Right lobe of liver (tissue), 6 donors: Measurements from ENCODE around the gene LARP6. TPM values are rescaled to one million over a fixed set of nuclear protein-coding genes. Genes with fewer than 3 reads are reported as not detected.
"Not testable (repeated sequence)": the region's sequence is repeated elsewhere in the genome, so short reads cannot be mapped to it uniquely, and the experiment has no call there.

Experiments used
- ATAC-seq, 4 donors: fragments of 200-7000 bp; cut with Tn5 transposase; one replicate each; pipeline ENCODE4 v1.9.1; 2020; ENCODE audit warnings: mild to moderate bottlenecking in 4 of 4, moderate library complexity in 4 of 4
- DNase-seq, 3 donors: peaks; one replicate each; pipeline ENCODE4 v3.0.0-alpha.2; 2020
- H3K27ac ChIP-seq, 3 donors: fragments of 200-600 bp; one replicate each; pipeline ENCODE4 v1.8.0; 2022
- H3K27me3 ChIP-seq, 2 donors: fragments of 200-600 bp; one replicate each; pipeline ENCODE4 v1.8.0; 2022
- H3K36me3 ChIP-seq, 4 donors: fragments of 200-600 bp; sonication (generic) in 1 of 4; one replicate each; pipeline versions ENCODE4 v1.5.1 to v1.8.0; 2017 to 2022; ENCODE audit warnings: control low read depth in 1 of 4
- H3K4me1 ChIP-seq, 4 donors: fragments of 200-600 bp; sonication (generic) in 1 of 4; one replicate each; pipeline versions ENCODE4 v1.5.1 to v1.8.0; 2017 to 2022; ENCODE audit warnings: control low read depth in 1 of 4
- H3K4me3 ChIP-seq, 3 donors: fragments of 200-600 bp; one replicate each; pipeline ENCODE4 v1.8.0; 2022
- H3K9me3 ChIP-seq, 4 donors: fragments of 200-600 bp; sonication (generic) in 1 of 4; one replicate each; pipeline versions ENCODE4 v1.5.1 to v1.8.0; 2017 to 2022; ENCODE audit warnings: control low read depth in 1 of 4
- CTCF ChIP-seq, 4 donors: fragments of 200-600 bp in 3 of 4; fragments of 450-650 bp in 1 of 4; IDR thresholded peaks; one replicate each; pipeline versions ENCODE4 v1.5.1 to v1.8.0; 2016 to 2022; ENCODE audit warnings: antibody characterized with exemption in 4 of 4, mild to moderate bottlenecking in 2 of 4
- POLR2A ChIP-seq: fragments of 450-650 bp; IDR thresholded peaks from one replicate; pipeline ENCODE4 v1.6.1; 2017; ENCODE audit warnings: antibody characterized with exemption, mild to moderate bottlenecking
- WGBS: methylation state at CpG from one replicate; pipeline ENCODE4 v1.1.6; 2018; ENCODE audit warnings: low coverage, low lambda C conversion rate; ENCODE audit not compliant: insufficient coverage; ENCODE audit errors: missing lambda C conversion rate; 5-methylcytosine and 5-hydroxymethylcytosine counted together
- intact Hi-C, 2 donors: fragments of 100-400 bp; cut with DNase I; formaldehyde crosslinking; loops; one replicate each; pipeline versions ENCODE4 v1.11.2 to v1.14.1; 2022
- total RNA-seq, 6 experiments: library from RNA; depleted of rRNA in 2 of 6; stranded (reverse); fragments of >200 nt in 2 of 6; fragmentation: NEBNext Ultra II Directional in 3 of 6; extraction: Animal tissue kit (Norgen Biotek cat#: 25700) in 3 of 6; gene quantifications; one replicate each; pipeline versions ENCODE4 v1.1.0 to v1.2.4, GENCODE V29; 2016 to 2023
- donor health status: DM: no; HTN: yes; CAD: no.
- donor health status: DM: no; HTN: no; CAD: no.
- donor health status: DM: no; HTN: no; CAD: no.
- donor health status: DM: no; HTN: yes; CAD: no.
- donor health status: DM: no; HTN: yes; CAD: no.

The LARP6 gene
- total RNA-seq, 6 experiments from 2014 or later = 1.3 to 13.7 (median 4.1) TPM

DNA sequence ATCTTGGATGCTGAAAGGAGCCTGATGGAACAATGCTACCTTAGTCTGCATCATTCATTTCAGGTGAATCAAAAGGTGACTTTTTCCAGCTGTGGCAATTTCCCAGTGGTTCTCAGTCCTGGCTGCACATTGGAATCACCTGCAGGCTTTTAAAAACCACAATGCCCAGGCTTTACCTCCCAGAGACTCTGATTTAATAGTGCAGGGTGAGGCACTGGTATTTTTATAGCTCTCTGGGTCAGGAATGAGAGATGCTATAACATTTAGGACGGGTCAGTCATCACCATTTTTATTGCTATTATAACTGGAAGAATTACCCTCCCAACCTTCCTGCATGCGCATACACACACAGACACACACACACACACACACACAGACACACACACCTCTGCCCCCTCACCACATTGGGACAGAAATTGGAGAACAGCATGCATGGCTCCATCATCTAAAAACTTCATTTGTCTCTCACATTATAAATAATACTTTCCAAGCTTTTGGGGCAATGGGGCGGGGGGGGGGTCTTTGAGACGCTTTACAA, 41.1 kb downstream of the LARP6 start:
- Histone ChIP-seq H3K4me3 (no peak overlapping the region), H3K4me1 (peaks cover 0 to 6% (median 0%) of the 10 kb centered on the region in 4 donors), H3K27ac (no peak overlapping the region), H3K36me3 (no peaks in the 10 kb centered on the region), H3K9me3 (no peaks in the 10 kb centered on the region), H3K27me3 (no peaks in the 10 kb centered on the region)
- intact Hi-C loops = loop anchor here in 1 of 2 donors (10.0 kb wide), 1 partner anchor 128 kb away; no protein-coding TSS in a partner anchor
- no peak for TF ChIP-seq CTCF (IDR thresholded peaks at IDR 0.05)
- TF ChIP-seq POLR2A = no peak
- WGBS = 84% methylated on average over 4 of the region's 4 CpGs
- no peak for DNase-seq
- ATAC-seq = no peak

- H3K4me3 ChIP-seq = no peak overlapping the region
- intact Hi-C loops = loop anchor here in 1 of 2 donors (10.0 kb wide), 1 partner anchor 126 kb away; no protein-coding TSS in a partner anchor
- no peaks in the 10 kb centered on the region for H3K27me3 ChIP-seq
- no peaks in the 10 kb centered on the region for H3K36me3 ChIP-seq
- DNase-seq (no peak), ATAC-seq (no peak)
- no peaks in the 10 kb centered on the region for H3K9me3 ChIP-seq
- no peak overlapping the region for H3K27ac ChIP-seq
- H3K4me1 ChIP-seq = peaks cover 0 to 17% (median 0%) of the 10 kb centered on the region in 4 donors
- TF ChIP-seq POLR2A (no peak), CTCF (IDR thresholded peaks at IDR 0.05) (no peak)
- WGBS = 46% methylated on average over 7 of the region's 9 CpGs
Observed at GRCh38 chr15:70810916-70811578, 42.9 kb downstream of the LARP6 start.

DNA sequence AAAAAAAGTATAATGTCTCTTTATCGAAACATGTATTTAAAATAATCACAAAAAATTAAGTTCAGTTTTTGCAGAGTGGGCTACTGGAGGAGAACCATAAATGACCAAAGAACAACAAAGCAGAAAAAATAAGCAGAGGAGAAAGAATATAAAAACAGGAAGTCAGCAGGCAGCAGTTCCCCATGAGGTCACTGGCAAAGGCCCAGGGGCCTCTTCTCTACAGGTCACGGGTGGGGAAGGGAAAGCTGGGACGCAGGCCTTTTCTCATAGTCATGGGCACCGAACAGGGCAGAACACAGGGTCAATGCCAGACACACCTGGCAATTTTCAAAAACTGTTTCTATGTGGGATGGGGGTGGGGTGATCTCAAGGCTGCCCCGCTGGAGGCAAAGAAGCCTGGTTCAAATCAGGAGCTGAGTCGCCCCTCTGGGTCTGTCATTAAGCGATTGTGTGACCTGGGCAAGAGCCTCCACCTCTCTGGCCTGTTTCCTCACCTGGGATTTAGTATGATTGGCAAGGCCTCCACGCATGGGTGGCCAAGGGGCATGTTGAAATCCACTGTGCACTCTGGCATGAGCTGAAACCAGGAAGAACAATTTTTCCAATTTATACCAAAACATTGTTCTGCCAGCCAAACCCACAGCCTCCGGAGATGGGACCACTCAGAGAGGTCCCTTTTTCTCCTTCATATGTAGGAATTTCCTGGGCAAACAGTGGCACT, 46.8 kb downstream of the LARP6 start:
- intact Hi-C loops = loop anchor here in 1 of 2 donors (5.0 kb wide), 1 partner anchor 125 kb away; no protein-coding TSS in a partner anchor
- no peaks in the 10 kb centered on the region for H3K27me3 ChIP-seq
- peak; percentile 75 to 80 (median 80) for DNase-seq
- peak; percentile 84 to 91 (median 86) for ATAC-seq
- 25% methylated on average over 7 of the region's 9 CpGs for WGBS
- peak overlapping the region; percentile 35 to 61 (median 52) for H3K27ac ChIP-seq
- H3K36me3 ChIP-seq = no peaks in the 10 kb centered on the region
- TF ChIP-seq POLR2A (no peak), CTCF (IDR thresholded peaks at IDR 0.05) (no peak)
- H3K4me3 ChIP-seq = no peak overlapping the region
- peaks cover 0 to 15% (median 0%) of the 10 kb centered on the region in 4 donors for H3K4me1 ChIP-seq
- H3K9me3 ChIP-seq = no peaks in the 10 kb centered on the region

GRCh38 chr15:70804388-70804787, 49.6 kb downstream of the LARP6 start:
- intact Hi-C loops, H3K36me3 ChIP-seq, H3K27ac ChIP-seq, H3K4me3 ChIP-seq, H3K27me3 ChIP-seq, ATAC-seq, H3K9me3 ChIP-seq: not testable (repeated sequence)
- peaks cover 0 to 24% (median 6%) of the 10 kb centered on the region in 4 donors for H3K4me1 ChIP-seq
- 100% methylated on average over 1 of the region's 9 CpGs for WGBS
- DNase-seq = peak in 1 of 3 donors; percentile 8

- intact Hi-C loops = no loop called here
- Histone ChIP-seq H3K36me3 (no peaks in the 10 kb centered on the region), H3K4me3 (no peak overlapping the region), H3K4me1 (peaks cover 0 to 23% (median 6%) of the 10 kb centered on the region in 4 donors), H3K9me3 (no peaks in the 10 kb centered on the region), H3K27ac (no peak overlapping the region), H3K27me3 (no peaks in the 10 kb centered on the region)
- no peak for ATAC-seq
- TF ChIP-seq CTCF (IDR thresholded peaks at IDR 0.05) (no peak), POLR2A (no peak)
- 71% methylated on average over 2 of the region's 4 CpGs for WGBS
- no peak for DNase-seq
Observed at GRCh38 chr15:70802629-70803028, 51.3 kb downstream of the LARP6 start.
